Esophagus muscularis mucosa (tissue), 4 donors: ENCODE results near the gene CLGN. TPM values are rescaled to one million over a fixed set of nuclear protein-coding genes. Genes with fewer than 3 reads are reported as not detected.

Experiments
- DNase-seq: peaks from one replicate; pipeline ENCODE4 v3.0.0-alpha.2; 2017; ENCODE audit errors: extremely low spot score
- H3K27ac ChIP-seq, 4 donors: fragments of 200-600 bp; sonication (generic); replicated peaks in 1 of 4; 1 replicate in 3 of 4; 2 replicates in 1 of 4; pipeline ENCODE4 v1.5.1; 2016 to 2019; ENCODE audit warnings: mild to moderate bottlenecking in 1 of 4
- H3K27me3 ChIP-seq, 4 donors: fragments of 200-600 bp; sonication (generic); one replicate each; pipeline versions ENCODE4 v1.5.1 to v1.6.0; 2016 to 2019
- H3K36me3 ChIP-seq, 4 donors: fragments of 200-600 bp; sonication (generic); one replicate each; pipeline ENCODE4 v1.5.1; 2016 to 2019
- H3K4me1 ChIP-seq, 4 donors: fragments of 200-600 bp; sonication (generic); one replicate each; pipeline ENCODE4 v1.5.1; 2016 to 2019
- H3K4me3 ChIP-seq, 4 donors: fragments of 200-600 bp; sonication (generic); 1 replicate in 2 of 4; 2 replicates in 2 of 4; pipeline ENCODE4 v1.5.1; 2016 to 2019; ENCODE audit warnings: mild to moderate bottlenecking in 4 of 4, moderate library complexity in 1 of 4
- H3K9me3 ChIP-seq, 4 donors: fragments of 200-600 bp; sonication (generic); 1 replicate in 3 of 4; 2 replicates in 1 of 4; pipeline ENCODE4 v1.5.1; 2016 to 2019
- EP300 ChIP-seq: sonication (generic); formaldehyde crosslinking; IDR thresholded peaks from one replicate; pipeline ENCODE4 v1.6.1; 2017; ENCODE audit warnings: antibody characterized with exemption
- POLR2A ChIP-seq: fragments of 450-650 bp; IDR thresholded peaks from one replicate; pipeline ENCODE4 v1.6.1; 2017; ENCODE audit warnings: antibody characterized with exemption, moderate library complexity, mild to moderate bottlenecking, low read depth
- POLR2AphosphoS5 ChIP-seq, 2 donors: sonication (generic); formaldehyde crosslinking; IDR thresholded peaks; one replicate each; pipeline ENCODE4 v1.6.1; 2017; ENCODE audit warnings: antibody characterized with exemption in 2 of 2
- WGBS: methylation state at CpG from one replicate; pipeline ENCODE4 v1.1.5; 2018; 5-methylcytosine and 5-hydroxymethylcytosine counted together
- intact Hi-C: fragments of 100-400 bp; cut with DNase I; formaldehyde crosslinking; loops from one replicate; pipeline ENCODE4 v1.15.1; 2023
- total RNA-seq, 4 donors: library from RNA; depleted of rRNA; stranded (reverse); fragments of >200 nt; gene quantifications; one replicate each; pipeline versions ENCODE4 v1.1.0 to v1.2.1, GENCODE V29; 2016
- TF ChIP-seq, protein P1 (sequence below), 3 experiments: fragments of 200-600 bp in 2 of 3; fragments of 450-650 bp in 1 of 3; sonication (generic) in 2 of 3; IDR thresholded peaks; one replicate each; pipeline ENCODE4 v1.5.1; 2017 to 2019; ENCODE audit warnings: antibody characterized with exemption in 3 of 3, mild to moderate bottlenecking in 2 of 3, moderate library complexity in 1 of 3

CLGN gene
- total RNA-seq, 4 donors from 2014 or later, result 1.8 to 2.8 (median 2.2) TPM

DNA sequence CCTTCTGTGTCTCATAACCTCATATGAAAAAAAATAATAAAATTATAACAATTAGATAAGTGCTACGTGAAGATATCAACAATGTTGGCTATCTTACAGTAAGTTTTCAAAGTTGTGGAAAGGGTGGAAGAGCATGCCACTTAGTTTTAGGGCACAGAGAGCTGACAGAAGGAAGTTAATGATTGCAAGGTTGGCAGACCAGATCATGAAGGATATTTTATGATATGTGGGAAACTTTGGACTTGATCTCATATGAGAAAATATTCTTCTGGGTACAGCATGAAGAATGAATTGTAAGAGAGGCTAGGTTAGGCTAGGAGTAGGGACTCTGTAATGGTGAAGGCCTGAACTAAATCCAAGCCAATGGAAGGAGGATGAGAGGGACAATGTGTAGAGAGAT, 36.2 kb upstream of the CLGN start:
- no peak for DNase-seq
- H3K27me3 ChIP-seq, result no peaks in the 10 kb centered on the region
- intact Hi-C loops, result no loop called here
- TF ChIP-seq POLR2AphosphoS5 (IDR thresholded peaks at IDR 0.05) (no peak), POLR2A (no peak), EP300 (no peak)
- TF ChIP-seq, protein P1, sequence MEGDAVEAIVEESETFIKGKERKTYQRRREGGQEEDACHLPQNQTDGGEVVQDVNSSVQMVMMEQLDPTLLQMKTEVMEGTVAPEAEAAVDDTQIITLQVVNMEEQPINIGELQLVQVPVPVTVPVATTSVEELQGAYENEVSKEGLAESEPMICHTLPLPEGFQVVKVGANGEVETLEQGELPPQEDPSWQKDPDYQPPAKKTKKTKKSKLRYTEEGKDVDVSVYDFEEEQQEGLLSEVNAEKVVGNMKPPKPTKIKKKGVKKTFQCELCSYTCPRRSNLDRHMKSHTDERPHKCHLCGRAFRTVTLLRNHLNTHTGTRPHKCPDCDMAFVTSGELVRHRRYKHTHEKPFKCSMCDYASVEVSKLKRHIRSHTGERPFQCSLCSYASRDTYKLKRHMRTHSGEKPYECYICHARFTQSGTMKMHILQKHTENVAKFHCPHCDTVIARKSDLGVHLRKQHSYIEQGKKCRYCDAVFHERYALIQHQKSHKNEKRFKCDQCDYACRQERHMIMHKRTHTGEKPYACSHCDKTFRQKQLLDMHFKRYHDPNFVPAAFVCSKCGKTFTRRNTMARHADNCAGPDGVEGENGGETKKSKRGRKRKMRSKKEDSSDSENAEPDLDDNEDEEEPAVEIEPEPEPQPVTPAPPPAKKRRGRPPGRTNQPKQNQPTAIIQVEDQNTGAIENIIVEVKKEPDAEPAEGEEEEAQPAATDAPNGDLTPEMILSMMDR (IDR thresholded peaks at IDR 0.05), result no peak
- H3K4me1 ChIP-seq, result no peaks in the 10 kb centered on the region
- H3K27ac ChIP-seq, result no peak overlapping the region
- no peak overlapping the region for H3K4me3 ChIP-seq
- 93% methylated on average over 1 of the region's 1 CpG for WGBS
- no peaks in the 10 kb centered on the region for H3K9me3 ChIP-seq
- H3K36me3 ChIP-seq, result no peaks in the 10 kb centered on the region

DNA sequence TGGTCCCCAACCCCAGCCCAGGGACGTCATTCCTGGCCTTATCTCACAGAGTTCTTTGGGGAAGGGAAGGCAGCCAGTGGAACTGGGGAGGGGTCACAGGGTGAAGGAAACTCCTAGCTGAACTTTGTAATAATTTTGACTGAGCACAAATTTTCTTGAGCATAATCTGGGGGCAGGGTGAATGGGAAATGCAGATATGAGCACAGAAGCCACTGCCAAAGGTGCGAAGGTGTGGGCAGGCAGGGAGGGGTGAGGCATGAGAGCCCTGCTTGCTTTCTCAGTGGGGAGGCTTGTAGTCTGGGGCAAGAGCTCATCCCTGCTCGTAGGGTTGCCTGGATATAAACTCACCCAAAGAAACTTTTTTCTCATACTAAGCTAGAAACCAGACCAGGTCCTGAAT, 35.7 kb upstream of the CLGN start:
- H3K36me3 ChIP-seq, result no peaks in the 10 kb centered on the region
- no peaks in the 10 kb centered on the region for H3K27me3 ChIP-seq
- H3K9me3 ChIP-seq, result no peaks in the 10 kb centered on the region
- no peak for DNase-seq
- 68% methylated on average over 3 of the region's 3 CpGs for WGBS
- H3K4me3 ChIP-seq, result no peak overlapping the region
- H3K4me1 ChIP-seq, result no peaks in the 10 kb centered on the region
- TF ChIP-seq, protein P1 (IDR thresholded peaks at IDR 0.05), result no peak
- TF ChIP-seq POLR2A, result no peak
- no peak for TF ChIP-seq POLR2AphosphoS5 (IDR thresholded peaks at IDR 0.05)
- no peak for TF ChIP-seq EP300
- no peak overlapping the region for H3K27ac ChIP-seq
- intact Hi-C loops, result no loop called here

DNA sequence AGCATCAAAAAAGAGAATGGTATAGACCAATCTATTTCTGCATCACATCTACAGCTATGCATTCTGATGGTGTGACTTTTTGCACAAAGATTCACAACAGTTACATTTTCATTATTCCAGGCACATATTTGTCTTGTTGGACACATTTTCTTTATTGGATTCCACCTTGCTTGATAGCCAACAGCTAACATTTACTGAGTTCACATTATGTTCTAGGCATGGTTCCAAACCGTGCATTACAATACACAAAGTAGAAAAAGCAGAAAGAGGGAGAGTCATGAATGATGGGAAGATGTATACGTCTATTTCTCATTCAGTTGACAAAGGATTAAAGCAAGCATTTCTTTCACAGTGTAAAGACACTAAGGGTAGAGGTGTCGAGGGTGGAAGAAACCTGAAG, 22.9 kb upstream of the CLGN start:
- H3K27me3 ChIP-seq, result no peaks in the 10 kb centered on the region
- peaks cover 0 to 10% (median 3%) of the 10 kb centered on the region in 4 donors for H3K4me1 ChIP-seq
- intact Hi-C loops, result no loop called here
- DNase-seq, result no peak
- no peak overlapping the region for H3K4me3 ChIP-seq
- WGBS, result 40% methylated on average over 3 of the region's 3 CpGs
- TF ChIP-seq EP300 (no peak), POLR2A (no peak), POLR2AphosphoS5 (IDR thresholded peaks at IDR 0.05) (no peak)
- TF ChIP-seq, protein P1 (IDR thresholded peaks at IDR 0.05), result no peak
- H3K27ac ChIP-seq, result no peak overlapping the region
- no peaks in the 10 kb centered on the region for H3K9me3 ChIP-seq
- no peaks in the 10 kb centered on the region for H3K36me3 ChIP-seq

DNA sequence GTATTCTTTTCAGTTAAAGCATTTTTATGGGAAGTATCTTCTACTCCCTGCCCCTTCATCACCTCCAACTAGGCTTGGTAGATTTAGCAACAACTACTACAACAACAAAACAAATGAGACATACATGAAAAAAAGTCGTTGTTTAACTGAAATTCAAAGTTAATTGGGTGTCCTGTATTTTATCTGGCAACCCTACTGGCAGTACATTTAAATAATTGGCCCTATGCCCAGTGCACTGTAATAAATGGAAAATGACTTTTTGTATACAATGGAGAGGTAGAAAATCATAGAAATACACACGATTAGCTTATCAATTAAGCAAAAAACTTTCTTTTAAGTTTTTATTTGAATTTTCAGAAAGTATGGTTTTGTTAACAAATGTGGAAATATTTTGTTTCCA, 21.4 kb upstream of the CLGN start:
- 24% methylated on average over 2 of the region's 2 CpGs for WGBS
- intact Hi-C loops, result no loop called here

More for the DNA sequence above, 21.4 kb upstream of the CLGN start:
- no peak for DNase-seq
- TF ChIP-seq, protein P1 (IDR thresholded peaks at IDR 0.05), result no peak
- TF ChIP-seq POLR2AphosphoS5 (IDR thresholded peaks at IDR 0.05) (no peak), POLR2A (no peak), EP300 (no peak)
- Histone ChIP-seq H3K9me3 (no peaks in the 10 kb centered on the region), H3K4me1 (peaks cover 0 to 10% (median 3%) of the 10 kb centered on the region in 4 donors), H3K36me3 (no peaks in the 10 kb centered on the region), H3K4me3 (no peak overlapping the region), H3K27ac (no peak overlapping the region), H3K27me3 (no peaks in the 10 kb centered on the region)
